Adrenal gland (tissue), 19 donors: ENCODE measurements around the gene HTRA3. TPM values are rescaled to one million over a fixed set of nuclear protein-coding genes. Genes with fewer than 3 reads are reported as not detected.

ENCODE experiments used
- DNase-seq, 7 donors: peaks; one replicate each; pipeline ENCODE4 v3.0.0-alpha.2; 2019 to 2020
- H3K27ac ChIP-seq, 5 donors: fragments of 200-600 bp; sonication (generic) in 4 of 5; 1 replicate in 3 of 5; 2 replicates in 2 of 5; pipeline versions ENCODE4 v1.5.1 to v1.8.0; 2016 to 2020; ENCODE audit warnings: mild to moderate bottlenecking in 1 of 5
- H3K27me3 ChIP-seq: fragments of 200-600 bp; 2 replicates; pipeline ENCODE4 v1.8.0; 2021
- H3K36me3 ChIP-seq, 2 donors: fragments of 200-600 bp; replicated peaks in 1 of 2; 1 replicate in 1 of 2; 2 replicates in 1 of 2; pipeline versions ENCODE4 v1.5.1 to v1.8.0; 2018 to 2022
- H3K4me1 ChIP-seq, 2 donors: fragments of 200-600 bp; replicated peaks in 1 of 2; 1 replicate in 1 of 2; 2 replicates in 1 of 2; pipeline versions ENCODE4 v1.5.1 to v1.8.0; 2018 to 2021
- H3K4me3 ChIP-seq, 4 donors: fragments of 200-600 bp; sonication (generic) in 3 of 4; one replicate each; pipeline ENCODE4 v1.5.1; 2016 to 2018
- H3K9me3 ChIP-seq, 3 donors: fragments of 200-600 bp; sonication (generic) in 1 of 3; replicated peaks in 1 of 3; 1 replicate in 2 of 3; 2 replicates in 1 of 3; pipeline versions ENCODE4 v1.5.1 to v1.8.0; 2016 to 2021
- CTCF ChIP-seq, 6 experiments: fragments of 450-650 bp in 4 of 6; fragments of 200-600 bp in 2 of 6; sonication (generic) in 1 of 6; IDR thresholded peaks; 1 replicate in 5 of 6; 2 replicates in 1 of 6; pipeline versions ENCODE4 v1.5.1 to v1.8.0; 2016 to 2021; ENCODE audit warnings: antibody characterized with exemption in 6 of 6, mild to moderate bottlenecking in 2 of 6, moderate library complexity in 1 of 6
- POLR2A ChIP-seq, 2 donors: fragments of 450-650 bp; IDR thresholded peaks; one replicate each; pipeline ENCODE4 v1.6.1; 2017; ENCODE audit warnings: antibody characterized with exemption in 2 of 2, mild to moderate bottlenecking in 2 of 2, moderate library complexity in 1 of 2
- WGBS, 4 donors: extraction: QIAGEN DNeasy Blood & Tissue Kit in 2 of 4; methylation state at CpG; one replicate each; pipeline versions ENCODE4 v1.1.5 to v1.1.7; 2013 to 2017; 5-methylcytosine and 5-hydroxymethylcytosine counted together
- intact Hi-C, 2 donors: fragments of 100-400 bp; cut with DNase I; formaldehyde crosslinking; loops; one replicate each; pipeline versions ENCODE4 v1.14.1 to v1.15.0; 2022 to 2023
- long read RNA-seq, 10 donors: library from polyadenylated mRNA in 3 of 10; unstranded in 2 of 10; stranded (forward) in 1 of 10; transcript quantifications; one replicate each; pipeline ENCODE4 v2.0.0 and lab custom pipeline, GENCODE V29; 2021 to 2026
- polyA plus RNA-seq, 3 donors: library from polyadenylated mRNA; stranded (reverse); fragments of 200-250 nt in 2 of 3; fragments of 350-450 nt in 1 of 3; fragmentation: Illumina TruSeq in 1 of 3; extraction: RNeasy Lipid Tissue Mini Kit (QIAGEN cat#74804) in 1 of 3; gene quantifications; one replicate each; pipeline ENCODE4 v1.2.3, GENCODE V29; 2013 to 2014
- total RNA-seq, 9 donors: library from RNA; depleted of rRNA in 4 of 9; stranded (reverse); fragments of >200 nt in 4 of 9; fragments of 120-200 nt in 1 of 9; fragmentation: NEBNext Ultra II Directional in 1 of 9; extraction: Animal tissue kit (Norgen Biotek cat#: 25700) in 1 of 9; gene quantifications; one replicate each; pipeline versions ENCODE4 v1.1.0 to v1.2.4, GENCODE V29; 2013 to 2023
- donor health status: healthy with polysubstance abuse.
- donor health status: Bipolar disorder and iron deficiency.
- donor health status: DM: yes; HTN: yes; CAD: no.
- donor health status: DM: no; HTN: no; CAD: no.
- donor health status: DM: no; HTN: no; CAD: no.
- donor health status: DM: yes; HTN: yes; CAD: no.

HTRA3 gene
- 10 to 100 TPM in 1 of 9 donors, 1 to 10 TPM in 8; 2.3 to 10.6 (median 4.3) TPM for total RNA-seq
- polyA plus RNA-seq: 10 to 100 TPM in 1 of 3 donors, 1 to 10 TPM in 2; 1.6 to 14.0 (median 4.0) TPM
- long read RNA-seq, donor 1, partial matches to known transcripts: 6 of 7 reads
- long read RNA-seq, donor 1, other reads (novel, unspliced or antisense): 0 of 7 reads
- long read RNA-seq, donor 2, partial matches to known transcripts: 0 of 3 reads
- long read RNA-seq, donor 2, other reads (novel, unspliced or antisense): 0 of 3 reads
- long read RNA-seq, donor 3, partial matches to known transcripts: 11 of 12 reads
- long read RNA-seq, donor 3, other reads (novel, unspliced or antisense): 0 of 12 reads
- long read RNA-seq, donor 4: 0 reads
- long read RNA-seq, donor 5, transcript HTRA3-201 (9 exons, 2,541 nt): major isoform, 10 of 18 reads
- long read RNA-seq, donor 5, partial matches to known transcripts: 1 of 18 reads
- long read RNA-seq, donor 5, other reads (novel, unspliced or antisense): 4 of 18 reads
- long read RNA-seq, donor 6, partial matches to known transcripts: 1 of 1 reads
- long read RNA-seq, donor 6, other reads (novel, unspliced or antisense): 0 of 1 reads
- long read RNA-seq, donor 7, partial matches to known transcripts: 0 of 2 reads
- long read RNA-seq, donor 7, other reads (novel, unspliced or antisense): 0 of 2 reads
- long read RNA-seq, donor 8: 0 reads
- long read RNA-seq, donor 9: 0 reads
- long read RNA-seq, donor 10: 0 reads

GRCh38 chr4:8269535-8270417 lies at the start of gene HTRA3:
TSS of gene HTRA3 (plus strand) at chr4:8269754. CDS start at chr4:8269969, 215 bp downstream.
- peak within 1 kb of the TSS in 1 of 4 donors; percentile 35 for H3K4me3 ChIP-seq
- no peaks in the 10 kb centered on the region for H3K9me3 ChIP-seq
- peak within 1 kb of the TSS in 2 of 5 donors; percentile 12 to 58 for H3K27ac ChIP-seq
- WGBS, 4 donors: 4 to 7% (median 6%) methylated on average over 16 to 111 of the region's 111 CpGs
- intact Hi-C loops: no loop called here
- DNase-seq: peak in 3 of 7 donors; percentile 11 to 33 (median 26)
- TF ChIP-seq CTCF (IDR thresholded peaks at IDR 0.05) (no peak), POLR2A (IDR thresholded peaks at IDR 0.05) (peak; percentile 34 to 35)
- H3K27me3 ChIP-seq: peaks cover 10% of the 10 kb centered on the region
- H3K4me1 ChIP-seq: peaks cover 4 to 17% of the 10 kb centered on the region in 2 donors
- no peaks in the 10 kb centered on the region for H3K36me3 ChIP-seq

GRCh38 chr4:8220661-8221450 lies 48.7 kb upstream of the HTRA3 start:
- peak overlapping the region in 2 of 5 donors; percentile 60 to 65 for H3K27ac ChIP-seq
- TF ChIP-seq CTCF (IDR thresholded peaks at IDR 0.05): no peak
- TF ChIP-seq POLR2A (IDR thresholded peaks at IDR 0.05): no peak
- intact Hi-C loops: no loop called here
- whole genome bisulfite sequencing, 4 donors: 56 to 85% (median 83%) methylated on average over 3 to 7 of the region's 7 CpGs
- peaks cover 0 to 21% of the 10 kb centered on the region in 2 donors for H3K36me3 ChIP-seq
- H3K9me3 ChIP-seq: no peaks in the 10 kb centered on the region
- H3K27me3 ChIP-seq: no peaks in the 10 kb centered on the region
- H3K4me1 ChIP-seq: peaks cover 0 to under 1% of the 10 kb centered on the region in 2 donors
- H3K4me3 ChIP-seq: no peak overlapping the region
- DNase-seq: no peak

GRCh38 chr4:8221476-8221875 lies 48.1 kb upstream of the HTRA3 start:
- DNase-seq: peak in 1 of 7 donors; percentile 37
- 55 to 69% (median 58%) methylated on average over 5 of the region's 5 CpGs for WGBS, 4 donors
- peaks cover 0 to 21% of the 10 kb centered on the region in 2 donors for H3K36me3 ChIP-seq
- TF ChIP-seq POLR2A (IDR thresholded peaks at IDR 0.05) (no peak), CTCF (IDR thresholded peaks at IDR 0.05) (no peak)
- intact Hi-C loops: no loop called here
- H3K27ac ChIP-seq: peak overlapping the region in 1 of 5 donors; percentile 76
- H3K27me3 ChIP-seq: no peaks in the 10 kb centered on the region
- no peak overlapping the region for H3K4me3 ChIP-seq
- H3K9me3 ChIP-seq: no peaks in the 10 kb centered on the region
- H3K4me1 ChIP-seq: peaks cover 0 to 5% of the 10 kb centered on the region in 2 donors
